ENCODE measurements around the gene LMAN2L. TPM values are rescaled to one million over a fixed set of nuclear protein-coding genes. Genes with fewer than 3 reads are reported as not detected.
A peak's percentile ranks its signal among the peaks of the same experiment; 100 is the strongest.

Gene LMAN2L
- total and polyA plus RNA-seq, 2 donors (not counting 1 experiment from before 2014, with no cell fraction given), result 5.7 to 10.7 TPM

- intact Hi-C loops (cut with micrococcal nuclease), result no loop called here
- Histone ChIP-seq H3K27me3 (replicated peaks in 1 of 4; ENCODE audit: control extremely low read depth in 1 of 4, control insufficient read depth in 3 of 4, insufficient read depth in 4 of 4, low read length in 3 of 4) (no peaks in the 10 kb centered on the region), H3K9me3 (ENCODE audit: control extremely low read depth in 1 of 3, control insufficient read depth in 2 of 3, insufficient read depth in 1 of 3, low read length in 2 of 3) (peaks cover 0 to 4% (median 0%) of the 10 kb centered on the region in 3 donors), H3K27ac (ENCODE audit: low read length in 2 of 2) (peak overlapping the region in 1 of 2 donors; percentile 79), H3K4me1 (ENCODE audit: control insufficient read depth in 2 of 2, insufficient read depth in 2 of 2, low read length in 2 of 2) (peaks cover 45 to 50% of the 10 kb centered on the region in 2 donors), H3K4me2 (replicated peaks; ENCODE audit: low read depth, low read length, poor library complexity, severe bottlenecking) (peak overlapping the region; percentile 93), H3K36me3 (replicated peaks in 1 of 2; ENCODE audit: control extremely low read depth in 1 of 2, control insufficient read depth in 1 of 2, extremely low read depth in 1 of 2, insufficient read depth in 2 of 2, low read length in 1 of 2) (no peaks in the 10 kb centered on the region), H4K20me1 (ENCODE audit: control insufficient read depth, insufficient read depth, low read length, poor library complexity, severe bottlenecking) (peaks cover 34% of the 10 kb centered on the region), H2AFZ (ENCODE audit: insufficient read depth, low read depth, low read length, poor library complexity, severe bottlenecking) (peak overlapping the region; percentile 91), H3K79me2 (ENCODE audit: control insufficient read depth, insufficient read depth, low read length) (peaks cover 64% of the 10 kb centered on the region), H3K9ac (ENCODE audit: low read length) (no peak overlapping the region), H3K4me3 (ENCODE audit: control extremely low read depth in 1 of 5, extremely low read depth in 1 of 5, insufficient read depth in 1 of 5, low read depth in 2 of 5, low read length in 4 of 5) (no peak overlapping the region)
- H3K9me3 Mint-ChIP-seq (ENCODE audit: insufficient read depth), result no peaks in the 10 kb centered on the region
- ATAC-seq (ENCODE audit: low read depth) (no peak), DNase-seq (peak; percentile 13)
- no peak for TF ChIP-seq EZH2 (IDR thresholded peaks at IDR 0.05; ENCODE audit: borderline replicate concordance, insufficient read depth, low read depth, low read length, poor library complexity, severe bottlenecking)
- CTCF ChIA-PET, result interaction anchor here (0.6 to 7.3 kb wide), 6 partner anchors 17 to 453 kb away, joined by 3 to 85 read pairs (median 14); partner anchors contain the start of genes CNNM3, KANSL3 and LMAN2L
- no peaks in the 10 kb centered on the region for H3K27me3 Mint-ChIP-seq
- H3K4me3 Mint-ChIP-seq, result peak overlapping the region; percentile 95
- 100% methylated on average over 2 of the region's 4 CpGs for WGBS (ENCODE audit: insufficient coverage)
- H3K27ac Mint-ChIP-seq, result peak overlapping the region; percentile 95
- peaks cover 52% of the 10 kb centered on the region for H3K4me1 Mint-ChIP-seq
- POLR2A ChIA-PET, result interaction anchor here (1.6 kb wide), 1 partner anchor 19 kb away, joined by 8 read pairs; the partner anchor contains the start of gene LMAN2L
These were observed 19.7 kb upstream of the LMAN2L start for GRCh38 chr2:96759548-96759947.

GRCh38 chr2:96758987-96759386 lies 19.1 kb upstream of the LMAN2L start:
- Histone ChIP-seq H3K9ac (ENCODE audit: low read length) (no peak overlapping the region), H3K27ac (ENCODE audit: low read length in 2 of 2) (peak overlapping the region in 1 of 2 donors; percentile 3), H3K4me3 (ENCODE audit: control extremely low read depth in 1 of 5, extremely low read depth in 1 of 5, insufficient read depth in 1 of 5, low read depth in 2 of 5, low read length in 4 of 5) (no peak overlapping the region), H2AFZ (ENCODE audit: insufficient read depth, low read depth, low read length, poor library complexity, severe bottlenecking) (peak overlapping the region; percentile 91), H3K79me2 (ENCODE audit: control insufficient read depth, insufficient read depth, low read length) (peaks cover 59% of the 10 kb centered on the region), H3K4me2 (replicated peaks; ENCODE audit: low read depth, low read length, poor library complexity, severe bottlenecking) (no peak overlapping the region), H3K27me3 (replicated peaks in 1 of 4; ENCODE audit: control extremely low read depth in 1 of 4, control insufficient read depth in 3 of 4, insufficient read depth in 4 of 4, low read length in 3 of 4) (no peaks in the 10 kb centered on the region), H4K20me1 (ENCODE audit: control insufficient read depth, insufficient read depth, low read length, poor library complexity, severe bottlenecking) (peaks cover 30% of the 10 kb centered on the region), H3K36me3 (replicated peaks in 1 of 2; ENCODE audit: control extremely low read depth in 1 of 2, control insufficient read depth in 1 of 2, extremely low read depth in 1 of 2, insufficient read depth in 2 of 2, low read length in 1 of 2) (no peaks in the 10 kb centered on the region), H3K4me1 (ENCODE audit: control insufficient read depth in 2 of 2, insufficient read depth in 2 of 2, low read length in 2 of 2) (peaks cover 40 to 44% of the 10 kb centered on the region in 2 donors), H3K9me3 (ENCODE audit: control extremely low read depth in 1 of 3, control insufficient read depth in 2 of 3, insufficient read depth in 1 of 3, low read length in 2 of 3) (peaks cover 0 to 4% (median 0%) of the 10 kb centered on the region in 3 donors)
- ChIA-PET POLR2A (interaction anchor here (0.6 to 0.7 kb wide), 2 partner anchors 15 to 18 kb away, joined by 3 to 5 read pairs; no protein-coding TSS in a partner anchor), CTCF (interaction anchor here (0.6 to 7.3 kb wide), 3 partner anchors 18 to 453 kb away, joined by 3 to 85 read pairs (median 13); partner anchors contain the start of gene LMAN2L)
- Mint-ChIP-seq H3K27ac (peak overlapping the region; percentile 32), H3K9me3 (ENCODE audit: insufficient read depth) (no peaks in the 10 kb centered on the region), H3K4me3 (no peak overlapping the region), H3K27me3 (no peaks in the 10 kb centered on the region), H3K4me1 (peaks cover 46% of the 10 kb centered on the region)
- 70% methylated on average over 3 of the region's 3 CpGs for WGBS (ENCODE audit: insufficient coverage)
- DNase-seq (no peak), ATAC-seq (ENCODE audit: low read depth) (no peak)
- TF ChIP-seq, protein P1, sequence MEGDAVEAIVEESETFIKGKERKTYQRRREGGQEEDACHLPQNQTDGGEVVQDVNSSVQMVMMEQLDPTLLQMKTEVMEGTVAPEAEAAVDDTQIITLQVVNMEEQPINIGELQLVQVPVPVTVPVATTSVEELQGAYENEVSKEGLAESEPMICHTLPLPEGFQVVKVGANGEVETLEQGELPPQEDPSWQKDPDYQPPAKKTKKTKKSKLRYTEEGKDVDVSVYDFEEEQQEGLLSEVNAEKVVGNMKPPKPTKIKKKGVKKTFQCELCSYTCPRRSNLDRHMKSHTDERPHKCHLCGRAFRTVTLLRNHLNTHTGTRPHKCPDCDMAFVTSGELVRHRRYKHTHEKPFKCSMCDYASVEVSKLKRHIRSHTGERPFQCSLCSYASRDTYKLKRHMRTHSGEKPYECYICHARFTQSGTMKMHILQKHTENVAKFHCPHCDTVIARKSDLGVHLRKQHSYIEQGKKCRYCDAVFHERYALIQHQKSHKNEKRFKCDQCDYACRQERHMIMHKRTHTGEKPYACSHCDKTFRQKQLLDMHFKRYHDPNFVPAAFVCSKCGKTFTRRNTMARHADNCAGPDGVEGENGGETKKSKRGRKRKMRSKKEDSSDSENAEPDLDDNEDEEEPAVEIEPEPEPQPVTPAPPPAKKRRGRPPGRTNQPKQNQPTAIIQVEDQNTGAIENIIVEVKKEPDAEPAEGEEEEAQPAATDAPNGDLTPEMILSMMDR (IDR thresholded peaks at IDR 0.05), result no peak
- no peak for TF ChIP-seq EZH2 (IDR thresholded peaks at IDR 0.05; ENCODE audit: borderline replicate concordance, insufficient read depth, low read depth, low read length, poor library complexity, severe bottlenecking)
- intact Hi-C loops (cut with micrococcal nuclease), result no loop called here

All from B cell (primary cell).